Loucy (cell line): ENCODE measurements around the gene LRRFIP1.

ENCODE experiments used
- H2AFZ ChIP-seq: fragments of 200-600 bp; sonication (generic); 2 replicates; pipeline ENCODE4 v1.6.0; 2016; ENCODE audit warnings: antibody characterized with exemption, mild to moderate bottlenecking, low read length, moderate library complexity
- H3F3A ChIP-seq: fragments of 200-600 bp; 2 replicates; pipeline ENCODE4 v1.6.0; 2016; ENCODE audit warnings: antibody characterized with exemption, low read depth, mild to moderate bottlenecking
- H3K27me3 ChIP-seq: fragments of 200-600 bp; sonication (generic); 2 replicates; pipeline ENCODE4 v1.6.1; 2014; ENCODE audit warnings: low read length, mild to moderate bottlenecking; ENCODE audit not compliant: insufficient read depth, poor library complexity, severe bottlenecking
- H3K36me3 ChIP-seq: fragments of 200-600 bp; sonication (generic); 2 replicates; pipeline ENCODE4 v1.6.1; 2016; ENCODE audit warnings: low read length; ENCODE audit not compliant: insufficient read depth
- H3K4me1 ChIP-seq: fragments of 200-600 bp; sonication (generic); 2 replicates; pipeline ENCODE4 v1.5.1; 2014; ENCODE audit warnings: low read length, mild to moderate bottlenecking; ENCODE audit not compliant: insufficient read depth, poor library complexity, severe bottlenecking
- H3K4me2 ChIP-seq: fragments of 200-600 bp; sonication (generic); 2 replicates; pipeline ENCODE4 v1.6.0; 2014; ENCODE audit warnings: antibody characterized with exemption, low read length, low read depth, mild to moderate bottlenecking; ENCODE audit not compliant: poor library complexity, severe bottlenecking
- H3K4me3 ChIP-seq: fragments of 200-600 bp; sonication (generic); 2 replicates; pipeline ENCODE4 v1.5.1; 2014; ENCODE audit warnings: low read length, mild to moderate bottlenecking, mixed read lengths; ENCODE audit not compliant: poor library complexity, severe bottlenecking
- H3K79me2 ChIP-seq: fragments of 200-600 bp; sonication (generic); 2 replicates; pipeline ENCODE4 v1.6.1; 2014; ENCODE audit warnings: low read length; ENCODE audit not compliant: insufficient read depth
- H3K9ac ChIP-seq: fragments of 200-600 bp; sonication (generic); 2 replicates; pipeline ENCODE4 v1.6.0; 2014; ENCODE audit warnings: mild to moderate bottlenecking, low read depth, low read length, moderate library complexity; ENCODE audit not compliant: poor library complexity, severe bottlenecking
- H3K9me2 ChIP-seq: fragments of 200-600 bp; sonication (generic); replicated peaks from 2 replicates; pipeline ENCODE4 v1.6.1; 2016; ENCODE audit warnings: low read depth, low read length, mixed read lengths
- H3K9me3 ChIP-seq: fragments of 200-600 bp; sonication (generic); 2 replicates; pipeline ENCODE4 v1.6.1; 2014; ENCODE audit warnings: mild to moderate bottlenecking, antibody characterized with exemption, low read length, low read depth; ENCODE audit not compliant: insufficient read depth
- H4K20me1 ChIP-seq: fragments of 200-600 bp; sonication (generic); 2 replicates; pipeline ENCODE4 v1.6.0; 2014; ENCODE audit warnings: antibody characterized with exemption, low read length, mild to moderate bottlenecking; ENCODE audit not compliant: insufficient read depth, poor library complexity, severe bottlenecking
- CTCF ChIP-seq: fragments of 200-600 bp; sonication (generic); conservative IDR thresholded peaks from 2 replicates; pipeline ENCODE4 v1.5.1; 2014; ENCODE audit warnings: mild to moderate bottlenecking, antibody characterized with exemption, low read length
- EZH2phosphoT487 ChIP-seq: fragments of 200-600 bp; IDR thresholded peaks from 2 replicates; pipeline ENCODE4 v1.6.1; 2018; ENCODE audit warnings: antibody characterized with exemption, mild to moderate bottlenecking, moderate library complexity, borderline replicate concordance

The LRRFIP1 gene

GRCh38 chr2:237581751-237582746 lies 45.3 kb upstream of the LRRFIP1 start:
- TF ChIP-seq CTCF (peak; percentile 74), EZH2phosphoT487 (no peak)
- H3K9ac ChIP-seq = no peak overlapping the region
- H3K27me3 ChIP-seq = no peaks in the 10 kb centered on the region
- no peak overlapping the region for H3K4me2 ChIP-seq
- no peaks in the 10 kb centered on the region for H3F3A ChIP-seq
- H3K4me3 ChIP-seq = no peak overlapping the region
- no peaks in the 10 kb centered on the region for H3K4me1 ChIP-seq
- H3K9me3 ChIP-seq = no peaks in the 10 kb centered on the region
- no peaks in the 10 kb centered on the region for H3K79me2 ChIP-seq
- no peaks in the 10 kb centered on the region for H3K36me3 ChIP-seq
- 0 out of 2 replicates have a peak overlapping the region, but pooled peaks have one; percentile 76 for H2AFZ ChIP-seq
- no peaks in the 10 kb centered on the region for H4K20me1 ChIP-seq
- no peaks in the 10 kb centered on the region for H3K9me2 ChIP-seq

- H3K27me3 ChIP-seq = no peaks in the 10 kb centered on the region
- H3K9ac ChIP-seq = no peak overlapping the region
- H3F3A ChIP-seq = no peaks in the 10 kb centered on the region
- TF ChIP-seq EZH2phosphoT487 = no peak
- no peak for TF ChIP-seq CTCF
- H3K9me3 ChIP-seq = no peaks in the 10 kb centered on the region
- H3K4me2 ChIP-seq = no peak overlapping the region
- H3K79me2 ChIP-seq = no peaks in the 10 kb centered on the region
- no peak overlapping the region for H3K4me3 ChIP-seq
- H3K9me2 ChIP-seq = no peaks in the 10 kb centered on the region
- no peaks in the 10 kb centered on the region for H3K36me3 ChIP-seq
- no peaks in the 10 kb centered on the region for H4K20me1 ChIP-seq
- H3K4me1 ChIP-seq = no peaks in the 10 kb centered on the region
- H2AFZ ChIP-seq = no peak overlapping the region
Observed at GRCh38 chr2:237583385-237584295, 43.7 kb upstream of the LRRFIP1 start.

GRCh38 chr2:237585590-237586221 lies 41.7 kb upstream of the LRRFIP1 start:
- H3K36me3 ChIP-seq = no peaks in the 10 kb centered on the region
- no peak overlapping the region for H3K4me3 ChIP-seq
- no peak overlapping the region for H3K9ac ChIP-seq
- no peaks in the 10 kb centered on the region for H3K9me2 ChIP-seq
- H2AFZ ChIP-seq = no peak overlapping the region
- H3K79me2 ChIP-seq = no peaks in the 10 kb centered on the region
- no peaks in the 10 kb centered on the region for H3K9me3 ChIP-seq
- H3K27me3 ChIP-seq = no peaks in the 10 kb centered on the region
- no peaks in the 10 kb centered on the region for H3K4me1 ChIP-seq
- no peaks in the 10 kb centered on the region for H4K20me1 ChIP-seq
- no peaks in the 10 kb centered on the region for H3F3A ChIP-seq
- TF ChIP-seq CTCF (no peak), EZH2phosphoT487 (no peak)
- no peak overlapping the region for H3K4me2 ChIP-seq
